ENCODE results near the gene PRPS1. TPM values are rescaled to one million over a fixed set of nuclear protein-coding genes. Genes with fewer than 3 reads are reported as not detected.

Gene PRPS1
- total and polyA plus RNA-seq, 9 of the 15 experiments (the other 6 are each of a cell fraction or from before 2014, with no cell fraction given): 47.8 to 175 (median 79.6) TPM

DNA sequence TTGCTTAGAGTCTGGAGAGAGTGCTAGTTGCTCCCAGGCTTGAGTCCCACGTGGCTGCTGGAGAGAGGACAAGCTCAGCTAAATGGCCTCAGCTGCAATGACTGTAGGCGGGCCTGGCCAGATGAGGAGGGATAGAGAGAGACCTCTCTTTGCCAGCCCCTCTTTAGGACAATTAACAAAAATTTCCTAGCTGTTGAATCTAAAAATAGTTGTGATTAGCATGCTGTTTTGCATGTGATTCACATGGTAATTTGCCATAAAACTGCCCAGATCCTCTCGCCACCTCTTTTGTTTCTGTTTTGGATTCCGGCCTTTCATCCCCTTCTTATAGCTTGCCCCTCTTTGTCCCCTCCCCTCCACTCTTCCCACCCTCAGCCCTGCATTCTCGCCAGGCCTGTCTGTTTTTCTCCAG lies 28.9 kb upstream of the PRPS1 start:
- CTCF ChIA-PET (ENCODE audit: low intra/inter-chr PET ratio): no interaction called here
- Histone ChIP-seq H3K4me1 (replicated peaks in 1 of 2; ENCODE audit: control insufficient read depth in 2 of 2, insufficient read depth in 2 of 2, low read length in 2 of 2) (peaks cover 0 to 10% of the 10 kb centered on the region in 2 experiments; a peak in 2 of 5 replicates), H3K79me2 (ENCODE audit: control insufficient read depth, insufficient read depth, low read length) (no peaks in the 10 kb centered on the region), H2AFZ (ENCODE audit: low read depth, low read length) (no peak overlapping the region), H3K9me1 (ENCODE audit: control insufficient read depth, insufficient read depth, low read length) (no peaks in the 10 kb centered on the region), H3K27ac (ENCODE audit: extremely low read depth, low read depth, low read length) (no peak overlapping the region), H3K9ac (ENCODE audit: insufficient read depth in 1 of 2, low read depth in 2 of 2, low read length in 2 of 2) (no peak overlapping the region), H3K36me3 (ENCODE audit: control insufficient read depth, insufficient read depth, low read length) (no peaks in the 10 kb centered on the region), H3K4me2 (ENCODE audit: insufficient read depth, low read length) (no peak overlapping the region), H3K9me3 (replicated peaks; ENCODE audit: control insufficient read depth, insufficient read depth, low read depth, low read length) (no peaks in the 10 kb centered on the region), H3K27me3 (ENCODE audit: control insufficient read depth in 2 of 2, insufficient read depth in 2 of 2, low read length in 2 of 2) (peaks cover 9 to 56% of the 10 kb centered on the region in 2 experiments; a peak in 4 of 5 replicates), H4K20me1 (replicated peaks; ENCODE audit: control insufficient read depth, insufficient read depth, low read length) (0 out of 2 replicates have a peak, but pooled peaks cover 3% of the 10 kb centered on the region), H3K4me3 (no peak overlapping the region)
- POLR2A ChIA-PET: interaction anchor here (0.7 kb wide), 1 partner anchor 29 kb away, joined by 3 read pairs; the partner anchor contains the start of gene PRPS1
- DNase-seq (ENCODE audit: extremely low read depth in 1 of 4, low spot score in 3 of 4): no peak
- BruUV-seq (replicated peaks): no TSS peak
- intact Hi-C loops (cut with micrococcal nuclease): no loop called here
- ATAC-seq: no peak
- TF ChIP-seq PRMT5 (CRISPR knock-in tag; IDR thresholded peaks at IDR 0.05): no peak
- TF ChIP-seq KLF6 (CRISPR knock-in tag; IDR thresholded peaks at IDR 0.05; ENCODE audit: borderline replicate concordance): no peak
- TF ChIP-seq ZFP36 (IDR thresholded peaks at IDR 0.05; ENCODE audit: low read depth, low read length, partially characterized antibody): no peak
- TF ChIP-seq BRD4 (IDR thresholded peaks at IDR 0.05): no peak
- TF ChIP-seq, protein P1, sequence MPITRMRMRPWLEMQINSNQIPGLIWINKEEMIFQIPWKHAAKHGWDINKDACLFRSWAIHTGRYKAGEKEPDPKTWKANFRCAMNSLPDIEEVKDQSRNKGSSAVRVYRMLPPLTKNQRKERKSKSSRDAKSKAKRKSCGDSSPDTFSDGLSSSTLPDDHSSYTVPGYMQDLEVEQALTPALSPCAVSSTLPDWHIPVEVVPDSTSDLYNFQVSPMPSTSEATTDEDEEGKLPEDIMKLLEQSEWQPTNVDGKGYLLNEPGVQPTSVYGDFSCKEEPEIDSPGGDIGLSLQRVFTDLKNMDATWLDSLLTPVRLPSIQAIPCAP (CRISPR knock-in tag; IDR thresholded peaks at IDR 0.05; ENCODE audit: borderline replicate concordance): no peak
- no peak for TF ChIP-seq ZEB2 (IDR thresholded peaks at IDR 0.05)
- TF ChIP-seq ZNF589 (CRISPR knock-in tag; IDR thresholded peaks at IDR 0.05; ENCODE audit: low read depth): no peak
- TF ChIP-seq ZNF217 (CRISPR knock-in tag; IDR thresholded peaks at IDR 0.05): no peak
- no peak for TF ChIP-seq ZKSCAN3 (CRISPR knock-in tag; IDR thresholded peaks at IDR 0.05)
- TF ChIP-seq, protein P2, sequence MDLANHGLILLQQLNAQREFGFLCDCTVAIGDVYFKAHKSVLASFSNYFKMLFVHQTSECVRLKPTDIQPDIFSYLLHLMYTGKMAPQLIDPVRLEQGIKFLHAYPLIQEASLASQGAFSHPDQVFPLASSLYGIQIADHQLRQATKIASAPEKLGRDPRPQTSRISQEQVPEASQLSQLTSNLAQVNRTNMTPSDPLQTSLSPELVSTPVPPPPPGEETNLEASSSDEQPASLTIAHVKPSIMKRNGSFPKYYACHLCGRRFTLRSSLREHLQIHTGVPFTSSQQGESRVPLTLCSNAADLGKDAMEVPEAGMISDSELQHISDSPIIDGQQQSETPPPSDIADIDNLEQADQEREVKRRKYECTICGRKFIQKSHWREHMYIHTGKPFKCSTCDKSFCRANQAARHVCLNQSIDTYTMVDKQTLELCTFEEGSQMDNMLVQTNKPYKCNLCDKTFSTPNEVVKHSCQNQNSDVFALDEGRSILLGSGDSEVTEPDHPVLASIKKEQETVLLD (IDR thresholded peaks at IDR 0.05): no peak
- no peak for TF ChIP-seq CHCHD3 (CRISPR knock-in tag; IDR thresholded peaks at IDR 0.05)
- TF ChIP-seq BRCA1 (IDR thresholded peaks at IDR 0.05): no peak
- TF ChIP-seq BRCA1 (CRISPR knock-in tag; IDR thresholded peaks at IDR 0.05): no peak
- no peak for TF ChIP-seq PHF21A (IDR thresholded peaks at IDR 0.05; ENCODE audit: borderline replicate concordance, low read depth)
- TF ChIP-seq HDAC1 (IDR thresholded peaks at IDR 0.05): no peak
- TF ChIP-seq, protein P3, sequence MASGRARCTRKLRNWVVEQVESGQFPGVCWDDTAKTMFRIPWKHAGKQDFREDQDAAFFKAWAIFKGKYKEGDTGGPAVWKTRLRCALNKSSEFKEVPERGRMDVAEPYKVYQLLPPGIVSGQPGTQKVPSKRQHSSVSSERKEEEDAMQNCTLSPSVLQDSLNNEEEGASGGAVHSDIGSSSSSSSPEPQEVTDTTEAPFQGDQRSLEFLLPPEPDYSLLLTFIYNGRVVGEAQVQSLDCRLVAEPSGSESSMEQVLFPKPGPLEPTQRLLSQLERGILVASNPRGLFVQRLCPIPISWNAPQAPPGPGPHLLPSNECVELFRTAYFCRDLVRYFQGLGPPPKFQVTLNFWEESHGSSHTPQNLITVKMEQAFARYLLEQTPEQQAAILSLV (tag; IDR thresholded peaks at IDR 0.05): no peak
- TF ChIP-seq, protein P4, sequence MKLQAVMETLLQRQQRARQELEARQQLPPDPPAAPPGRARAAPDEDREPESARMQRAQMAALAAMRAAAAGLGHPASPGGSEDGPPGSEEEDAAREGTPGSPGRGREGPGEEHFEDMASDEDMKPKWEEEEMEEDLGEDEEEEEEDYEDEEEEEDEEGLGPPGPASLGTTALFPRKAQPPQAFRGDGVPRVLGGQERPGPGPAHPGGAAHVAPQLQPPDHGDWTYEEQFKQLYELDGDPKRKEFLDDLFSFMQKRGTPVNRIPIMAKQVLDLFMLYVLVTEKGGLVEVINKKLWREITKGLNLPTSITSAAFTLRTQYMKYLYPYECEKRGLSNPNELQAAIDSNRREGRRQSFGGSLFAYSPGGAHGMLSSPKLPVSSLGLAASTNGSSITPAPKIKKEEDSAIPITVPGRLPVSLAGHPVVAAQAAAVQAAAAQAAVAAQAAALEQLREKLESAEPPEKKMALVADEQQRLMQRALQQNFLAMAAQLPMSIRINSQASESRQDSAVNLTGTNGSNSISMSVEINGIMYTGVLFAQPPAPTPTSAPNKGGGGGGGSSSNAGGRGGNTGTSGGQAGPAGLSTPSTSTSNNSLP (IDR thresholded peaks at IDR 0.05; ENCODE audit: borderline replicate concordance, low read depth, low read length): no peak
- TF ChIP-seq ZFPM2 (CRISPR knock-in tag; IDR thresholded peaks at IDR 0.05): no peak
- TF ChIP-seq SOX6 (IDR thresholded peaks at IDR 0.05): no peak
- no peak for FAIRE-seq
- 13% methylated on average over 4 of the region's 5 CpGs for WGBS (ENCODE audit: insufficient coverage, low coverage, missing lambda C conversion rate)
- in situ Hi-C loops (cut with MboI): no loop called here
